ENCODE measurements around the gene TMEM203. TPM values are rescaled to one million over a fixed set of nuclear protein-coding genes. Genes with fewer than 3 reads are reported as not detected.

TMEM203 gene
- total RNA-seq, 5 donors from 2014 or later (not counting 1 experiment from before 2014, with no cell fraction given) = 23.7 to 44.7 (median 42.1) TPM

DNA sequence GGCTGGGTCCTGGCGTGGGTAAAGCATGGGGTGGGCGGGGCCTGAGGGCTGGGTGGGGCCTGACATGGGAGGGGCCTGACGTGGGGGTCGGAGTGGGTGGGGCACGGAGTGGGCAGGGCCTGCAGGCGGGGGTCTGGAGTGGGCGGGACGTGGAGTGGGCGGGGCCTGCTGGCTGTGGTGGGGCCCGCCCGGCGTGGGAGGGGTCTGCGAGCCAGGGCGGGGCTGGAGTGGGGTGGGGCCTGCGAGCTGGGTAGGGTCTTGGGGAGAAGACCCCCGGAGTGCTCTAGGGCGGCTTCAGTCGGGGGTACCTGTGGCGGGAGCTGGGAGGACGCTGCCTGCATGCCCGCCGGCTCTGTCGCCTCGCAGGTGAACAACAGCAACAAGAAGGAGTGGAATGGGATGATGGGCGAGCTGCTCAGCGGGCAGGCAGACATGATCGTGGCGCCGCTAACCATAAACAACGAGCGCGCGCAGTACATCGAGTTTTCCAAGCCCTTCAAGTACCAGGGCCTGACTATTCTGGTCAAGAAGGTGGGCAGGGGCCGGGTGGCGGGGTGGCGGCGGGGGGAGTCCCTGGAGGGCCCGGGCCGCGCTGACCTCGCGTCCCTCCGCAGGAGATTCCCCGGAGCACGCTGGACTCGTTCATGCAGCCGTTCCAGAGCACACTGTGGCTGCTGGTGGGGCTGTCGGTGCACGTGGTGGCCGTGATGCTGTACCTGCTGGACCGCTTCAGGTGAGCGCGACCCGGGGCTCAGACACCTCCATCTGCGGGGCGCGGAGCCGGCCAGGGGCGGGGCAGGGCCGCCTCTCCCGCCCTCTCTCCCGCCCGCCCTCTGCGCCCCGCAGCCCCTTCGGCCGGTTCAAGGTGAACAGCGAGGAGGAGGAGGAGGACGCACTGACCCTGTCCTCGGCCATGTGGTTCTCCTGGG lies 43.6 kb downstream of the TMEM203 start:
- no peak overlapping the region for H3K4me3 ChIP-seq (ENCODE audit: control insufficient read depth in 1 of 2, extremely low read depth in 1 of 2, low read length in 1 of 2)
- Mint-ChIP-seq H3K4me1 (peaks cover 14 to 27% (median 17%) of the 10 kb centered on the region in 3 donors), H3K9me3 (no peaks in the 10 kb centered on the region), H3K4me3 (no peak overlapping the region), H3K27ac (no peak overlapping the region), H3K36me3 (no peaks in the 10 kb centered on the region), H3K27me3 (peaks cover 29 to 65% of the 10 kb centered on the region in 2 donors)
- no peaks in the 10 kb centered on the region for H3K36me3 ChIP-seq (ENCODE audit: control insufficient read depth in 2 of 2, extremely low read depth in 1 of 2, insufficient read depth in 1 of 2, low read length in 1 of 2)
- CTCF ChIA-PET = no interaction called here
- no peak for DNase-seq
- WGBS (ENCODE audit: insufficient coverage) = 41% methylated on average over 64 of the region's 71 CpGs
- H3K9me3 ChIP-seq = no peaks in the 10 kb centered on the region
- no peak overlapping the region for H3K27ac ChIP-seq (ENCODE audit: low read length)
- peaks cover 3 to 32% of the 10 kb centered on the region in 2 experiments for H3K4me1 ChIP-seq (ENCODE audit: control insufficient read depth in 1 of 2, extremely low read depth in 1 of 2, insufficient read depth in 2 of 2, low read length in 2 of 2)
- H3K27me3 ChIP-seq (replicated peaks in 1 of 2; ENCODE audit: control insufficient read depth in 2 of 2, extremely low read depth in 1 of 2, insufficient read depth in 2 of 2, low read length in 1 of 2) = peaks cover 14 to 95% of the 10 kb centered on the region in 2 experiments
- no peak for ATAC-seq (replicated peaks in 1 of 4)
- POLR2A ChIA-PET = no interaction called here

DNA sequence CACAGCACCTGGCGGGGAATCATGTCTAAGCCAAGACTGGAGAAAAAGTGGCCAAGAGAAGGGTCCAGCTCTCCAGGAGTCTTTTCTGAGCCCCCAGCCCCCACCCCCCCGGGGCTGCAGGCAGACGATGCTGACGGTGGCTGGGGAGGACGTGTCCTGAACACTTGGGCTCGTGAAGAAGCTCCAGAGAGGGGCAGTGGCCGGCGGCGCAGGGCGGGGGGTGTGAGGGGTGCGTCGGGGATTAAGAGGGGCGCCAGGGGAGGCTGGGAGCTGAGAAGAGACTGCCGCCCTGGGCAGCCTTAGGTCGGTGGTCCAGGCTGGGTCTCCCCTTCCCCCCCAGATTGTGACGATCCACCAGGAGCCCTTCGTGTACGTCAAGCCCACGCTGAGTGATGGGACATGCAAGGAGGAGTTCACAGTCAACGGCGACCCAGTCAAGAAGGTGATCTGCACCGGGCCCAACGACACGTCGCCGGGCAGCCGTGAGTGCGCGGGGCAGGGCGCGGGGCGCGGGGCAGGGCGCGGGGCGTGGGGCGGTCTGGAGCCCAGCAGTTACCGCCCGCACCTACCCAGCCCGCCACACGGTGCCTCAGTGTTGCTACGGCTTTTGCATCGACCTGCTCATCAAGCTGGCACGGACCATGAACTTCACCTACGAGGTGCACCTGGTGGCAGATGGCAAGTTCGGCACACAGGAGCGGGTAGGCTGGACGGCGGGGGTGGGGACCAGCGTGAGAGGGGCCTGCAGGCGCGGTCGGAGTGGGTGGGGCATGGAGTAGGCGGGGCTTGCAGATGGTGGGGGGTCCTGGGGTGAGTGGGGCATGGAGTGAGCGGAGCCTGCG lies 44.5 kb downstream of the TMEM203 start:
- H3K36me3 ChIP-seq (ENCODE audit: control insufficient read depth in 2 of 2, extremely low read depth in 1 of 2, insufficient read depth in 1 of 2, low read length in 1 of 2) = no peaks in the 10 kb centered on the region
- ChIA-PET POLR2A (no interaction called here), CTCF (no interaction called here)
- peaks cover 3 to 40% of the 10 kb centered on the region in 2 experiments for H3K4me1 ChIP-seq (ENCODE audit: control insufficient read depth in 1 of 2, extremely low read depth in 1 of 2, insufficient read depth in 2 of 2, low read length in 2 of 2)
- 59% methylated on average over 47 of the region's 56 CpGs for WGBS (ENCODE audit: insufficient coverage)
- peaks cover 10 to 95% of the 10 kb centered on the region in 2 experiments for H3K27me3 ChIP-seq (replicated peaks in 1 of 2; ENCODE audit: control insufficient read depth in 2 of 2, extremely low read depth in 1 of 2, insufficient read depth in 2 of 2, low read length in 1 of 2)
- ATAC-seq (replicated peaks in 1 of 4) (no peak), DNase-seq (no peak)
- peaks cover 28 to 61% of the 10 kb centered on the region in 2 donors for H3K27me3 Mint-ChIP-seq
- no peak overlapping the region for H3K27ac Mint-ChIP-seq
- no peaks in the 10 kb centered on the region for H3K9me3 ChIP-seq
- no peak overlapping the region for H3K4me3 Mint-ChIP-seq
- no peak overlapping the region for H3K27ac ChIP-seq (ENCODE audit: low read length)
- peaks cover 14 to 29% (median 20%) of the 10 kb centered on the region in 3 donors for H3K4me1 Mint-ChIP-seq
- H3K36me3 Mint-ChIP-seq = no peaks in the 10 kb centered on the region
- no peaks in the 10 kb centered on the region for H3K9me3 Mint-ChIP-seq
- no peak overlapping the region for H3K4me3 ChIP-seq (ENCODE audit: control insufficient read depth in 1 of 2, extremely low read depth in 1 of 2, low read length in 1 of 2)

GRCh38 chr9:137160054-137160425 lies 45.4 kb downstream of the TMEM203 start:
- Histone ChIP-seq H3K36me3 (ENCODE audit: control insufficient read depth in 2 of 2, extremely low read depth in 1 of 2, insufficient read depth in 1 of 2, low read length in 1 of 2) (no peaks in the 10 kb centered on the region), H3K4me1 (ENCODE audit: control insufficient read depth in 1 of 2, extremely low read depth in 1 of 2, insufficient read depth in 2 of 2, low read length in 2 of 2) (peaks cover 3 to 42% of the 10 kb centered on the region in 2 experiments), H3K27me3 (replicated peaks in 1 of 2; ENCODE audit: control insufficient read depth in 2 of 2, extremely low read depth in 1 of 2, insufficient read depth in 2 of 2, low read length in 1 of 2) (peaks cover 10 to 95% of the 10 kb centered on the region in 2 experiments), H3K4me3 (ENCODE audit: control insufficient read depth in 1 of 2, extremely low read depth in 1 of 2, low read length in 1 of 2) (no peak overlapping the region), H3K9me3 (no peaks in the 10 kb centered on the region), H3K27ac (ENCODE audit: low read length) (no peak overlapping the region)
- WGBS (ENCODE audit: insufficient coverage) = 70% methylated on average over 16 of the region's 17 CpGs
- DNase-seq = no peak
- no peak overlapping the region for H3K27ac Mint-ChIP-seq
- H3K9me3 Mint-ChIP-seq = no peaks in the 10 kb centered on the region
- ChIA-PET CTCF (no interaction called here), POLR2A (no interaction called here)
- H3K4me1 Mint-ChIP-seq = peaks cover 14 to 29% (median 20%) of the 10 kb centered on the region in 3 donors
- no peak for ATAC-seq (replicated peaks in 1 of 4)
- no peak overlapping the region for H3K4me3 Mint-ChIP-seq
- no peaks in the 10 kb centered on the region for H3K36me3 Mint-ChIP-seq
- H3K27me3 Mint-ChIP-seq = peaks cover 30 to 62% of the 10 kb centered on the region in 2 donors

DNA sequence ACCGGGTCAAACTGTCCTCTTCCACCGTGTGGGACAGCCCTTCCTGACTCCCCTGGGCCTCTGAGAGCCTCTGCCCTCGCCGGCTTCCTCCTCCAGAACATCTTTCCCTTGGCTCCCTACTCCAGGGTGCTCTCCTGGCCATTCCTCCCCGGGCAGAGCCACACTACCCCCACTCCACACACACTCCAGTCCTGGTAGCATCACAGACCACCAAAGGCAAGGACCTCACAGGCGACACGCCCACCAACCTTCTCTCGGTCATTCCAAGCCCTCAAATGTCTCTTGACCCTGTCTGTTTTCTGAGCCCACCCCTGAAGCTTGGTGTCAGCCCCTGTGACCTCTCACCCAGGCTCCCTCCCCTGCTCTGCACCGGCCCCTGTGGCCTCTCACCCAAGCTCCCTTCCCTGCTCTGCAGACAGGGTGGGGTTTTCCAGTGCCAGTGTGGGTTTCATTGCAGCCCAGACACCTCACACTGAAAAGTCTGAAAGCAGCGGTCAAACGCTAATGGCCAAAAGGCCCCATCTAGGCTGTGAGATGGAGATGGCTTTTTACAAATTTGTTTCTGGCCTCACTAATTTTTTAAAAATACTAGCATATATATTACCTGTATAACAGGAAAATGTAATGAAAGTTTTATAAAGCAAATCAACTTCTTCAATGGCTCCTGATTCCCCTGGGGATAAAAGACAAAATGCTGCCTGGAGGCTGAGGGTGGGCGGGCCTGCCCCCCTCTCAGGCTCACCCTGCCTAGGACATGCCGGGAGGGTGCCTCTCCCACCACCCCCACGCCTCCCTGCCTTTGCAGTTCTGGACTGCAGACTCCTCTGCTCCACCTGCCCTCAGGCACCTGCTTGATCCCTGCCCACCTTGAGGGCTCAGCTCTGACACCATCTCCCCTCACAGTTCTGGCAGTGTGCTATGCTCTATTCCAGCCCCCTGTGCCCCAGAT lies 46.1 kb downstream of the TMEM203 start:
- Histone ChIP-seq H3K27ac (ENCODE audit: low read length) (no peak overlapping the region), H3K4me3 (ENCODE audit: control insufficient read depth in 1 of 2, extremely low read depth in 1 of 2, low read length in 1 of 2) (no peak overlapping the region), H3K27me3 (replicated peaks in 1 of 2; ENCODE audit: control insufficient read depth in 2 of 2, extremely low read depth in 1 of 2, insufficient read depth in 2 of 2, low read length in 1 of 2) (peaks cover 10 to 93% of the 10 kb centered on the region in 2 experiments), H3K4me1 (ENCODE audit: control insufficient read depth in 1 of 2, extremely low read depth in 1 of 2, insufficient read depth in 2 of 2, low read length in 2 of 2) (peaks cover 3 to 42% of the 10 kb centered on the region in 2 experiments), H3K36me3 (ENCODE audit: control insufficient read depth in 2 of 2, extremely low read depth in 1 of 2, insufficient read depth in 1 of 2, low read length in 1 of 2) (no peaks in the 10 kb centered on the region), H3K9me3 (no peaks in the 10 kb centered on the region)
- H3K27ac Mint-ChIP-seq = peak overlapping the region in 1 of 2 donors; percentile 63
- peaks cover 34 to 60% of the 10 kb centered on the region in 2 donors for H3K27me3 Mint-ChIP-seq
- H3K4me1 Mint-ChIP-seq = peaks cover 14 to 29% (median 20%) of the 10 kb centered on the region in 3 donors
- ATAC-seq (replicated peaks in 1 of 4) (no peak), DNase-seq (no peak)
- no peaks in the 10 kb centered on the region for H3K36me3 Mint-ChIP-seq
- ChIA-PET CTCF (interaction anchor here in 1 of 2 donors (0.5 kb wide), 1 partner anchor 7 kb away, joined by 3 read pairs; no protein-coding TSS in a partner anchor), POLR2A (no interaction called here)
- H3K9me3 Mint-ChIP-seq = no peaks in the 10 kb centered on the region
- WGBS (ENCODE audit: insufficient coverage) = 40% methylated on average over 9 of the region's 14 CpGs
- H3K4me3 Mint-ChIP-seq = peak overlapping the region in 2 of 3 donors; percentile 13 to 22

- 0% methylated on average over 1 of the region's 4 CpGs for WGBS (ENCODE audit: insufficient coverage)
- Mint-ChIP-seq H3K4me1 (peaks cover 14 to 29% (median 20%) of the 10 kb centered on the region in 3 donors), H3K27me3 (peaks cover 34 to 56% of the 10 kb centered on the region in 2 donors), H3K9me3 (no peaks in the 10 kb centered on the region), H3K27ac (no peak overlapping the region), H3K4me3 (no peak overlapping the region), H3K36me3 (no peaks in the 10 kb centered on the region)
- POLR2A ChIA-PET = no interaction called here
- Histone ChIP-seq H3K9me3 (no peaks in the 10 kb centered on the region), H3K4me3 (ENCODE audit: control insufficient read depth in 1 of 2, extremely low read depth in 1 of 2, low read length in 1 of 2) (no peak overlapping the region), H3K4me1 (ENCODE audit: control insufficient read depth in 1 of 2, extremely low read depth in 1 of 2, insufficient read depth in 2 of 2, low read length in 2 of 2) (peaks cover 3 to 42% of the 10 kb centered on the region in 2 experiments), H3K27ac (ENCODE audit: low read length) (no peak overlapping the region), H3K27me3 (replicated peaks in 1 of 2; ENCODE audit: control insufficient read depth in 2 of 2, extremely low read depth in 1 of 2, insufficient read depth in 2 of 2, low read length in 1 of 2) (peaks cover 7 to 89% of the 10 kb centered on the region in 2 experiments), H3K36me3 (ENCODE audit: control insufficient read depth in 2 of 2, extremely low read depth in 1 of 2, insufficient read depth in 1 of 2, low read length in 1 of 2) (no peaks in the 10 kb centered on the region)
- no peak for ATAC-seq (replicated peaks in 1 of 4)
- DNase-seq = no peak
- CTCF ChIA-PET = interaction anchor here in 1 of 2 donors (0.5 kb wide), 1 partner anchor 8 kb away, joined by 3 read pairs; no protein-coding TSS in a partner anchor
Measured at GRCh38 chr9:137158625-137159024, 46.8 kb downstream of the TMEM203 start.
